HL-60/S4 treated with retinoic acid at 250 ng/mL for 4 days and 3 days (cell line): ENCODE results near the gene G0S2.

Experiments
- in situ Hi-C: fragments of 300-500 bp; cut with MboI; formaldehyde crosslinking; loops from 2 replicates; pipeline ENCODE4 v1.7.0; 2022; ENCODE audit warnings: low sequenced_read_pairs

G0S2 gene

DNA sequence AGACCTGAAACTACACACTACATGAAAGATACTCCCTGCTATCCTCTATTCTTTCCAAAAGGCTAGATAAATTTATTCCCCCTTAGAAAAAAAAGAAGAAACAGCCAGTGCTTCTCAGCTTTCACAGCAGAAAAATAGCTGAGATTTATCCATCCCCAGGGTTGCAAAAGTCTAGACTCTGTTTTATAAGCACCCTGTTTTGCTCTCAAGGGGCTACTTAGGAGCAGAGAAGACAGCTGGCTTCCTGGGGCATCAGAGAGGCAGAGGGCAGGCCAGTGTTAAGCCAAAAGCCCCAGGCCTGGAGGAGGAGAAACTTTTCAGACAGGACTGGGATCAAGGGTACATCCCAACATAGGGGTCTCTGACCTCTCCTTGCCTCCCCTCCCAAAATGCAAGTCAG, 26.9 kb upstream of the G0S2 start:
- in situ Hi-C loops: no loop called here

DNA sequence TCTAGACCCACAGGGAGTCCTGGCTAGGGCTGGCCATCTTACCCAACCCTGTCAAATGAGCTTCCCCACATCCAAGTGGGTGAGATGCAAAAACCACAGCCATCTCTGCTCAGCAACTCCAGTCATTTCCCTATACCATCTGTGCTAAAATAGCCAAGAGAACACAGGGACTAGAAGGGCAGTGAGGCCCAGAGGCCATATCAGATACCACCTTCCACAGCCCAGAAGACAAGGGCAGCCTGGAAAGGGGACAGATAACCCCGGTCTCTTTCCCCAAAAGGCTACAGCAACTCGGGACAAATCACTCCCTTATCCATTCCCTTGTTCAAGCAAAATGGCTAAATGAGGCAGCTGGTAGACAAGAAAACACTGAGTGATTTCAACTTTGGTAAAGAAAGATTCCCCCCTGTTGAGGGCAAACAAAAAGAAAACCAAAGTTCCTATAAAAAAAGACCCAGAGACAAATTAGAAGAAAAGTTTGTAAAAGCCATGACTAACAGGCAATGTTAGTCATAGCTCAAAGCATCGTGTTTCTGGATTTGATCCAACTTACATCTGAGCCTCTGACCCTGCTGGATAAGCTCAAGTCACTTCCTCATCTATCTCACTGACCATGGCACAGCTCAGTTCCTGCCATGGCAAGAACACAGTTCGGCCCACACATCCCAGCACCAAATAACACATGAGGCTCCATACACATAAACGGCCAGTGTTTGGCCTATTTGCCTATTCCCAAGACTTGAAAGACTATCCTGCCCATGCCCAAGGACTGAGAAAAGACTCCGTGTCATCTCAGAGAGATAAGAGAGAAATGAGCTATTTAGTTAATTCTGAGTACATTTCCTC, 26.1 kb upstream of the G0S2 start:
- in situ Hi-C loops: no loop called here

DNA sequence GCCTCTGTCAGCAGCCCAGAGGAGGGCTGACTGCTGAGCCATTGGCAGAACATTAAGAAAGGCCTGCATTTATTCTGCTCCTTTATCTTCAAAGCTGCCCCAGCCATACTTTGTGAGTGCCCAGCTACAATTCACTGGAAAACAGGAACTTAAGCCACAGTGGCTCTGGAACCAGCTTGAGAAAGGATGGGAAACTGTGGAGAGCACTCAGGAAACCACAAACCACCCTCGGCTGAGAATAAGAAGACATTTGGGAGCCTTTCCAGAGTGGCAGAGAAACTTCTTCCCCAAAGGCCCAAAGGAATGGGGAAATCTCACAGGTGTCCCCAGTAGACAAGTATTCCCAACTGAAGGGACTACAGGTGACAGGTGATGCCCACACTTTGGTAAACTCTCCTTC, 24.8 kb upstream of the G0S2 start:
- in situ Hi-C loops: no loop called here

DNA sequence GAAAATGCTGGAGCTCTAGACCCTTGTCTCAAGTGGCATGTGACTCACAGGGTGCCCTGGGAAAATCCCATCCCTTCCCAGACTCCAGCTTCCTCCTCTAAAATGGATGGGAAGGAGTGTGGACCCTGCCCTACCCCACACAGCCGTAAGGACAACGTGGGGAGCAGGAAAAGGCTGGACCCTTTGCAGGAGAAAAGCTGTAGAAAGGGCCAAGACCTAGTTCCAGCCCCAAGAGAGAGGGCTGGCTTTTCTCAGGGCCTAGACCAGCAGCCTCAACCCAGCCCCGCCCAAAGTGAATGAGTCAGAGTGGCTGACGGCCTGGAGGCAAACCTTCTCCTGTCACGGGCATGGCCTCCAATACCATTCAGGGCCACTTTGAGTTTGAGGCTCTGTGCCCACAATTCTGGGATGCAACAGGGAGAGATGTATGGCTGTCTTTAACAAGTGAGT, 24.0 kb upstream of the G0S2 start:
- in situ Hi-C loops: no loop called here

DNA sequence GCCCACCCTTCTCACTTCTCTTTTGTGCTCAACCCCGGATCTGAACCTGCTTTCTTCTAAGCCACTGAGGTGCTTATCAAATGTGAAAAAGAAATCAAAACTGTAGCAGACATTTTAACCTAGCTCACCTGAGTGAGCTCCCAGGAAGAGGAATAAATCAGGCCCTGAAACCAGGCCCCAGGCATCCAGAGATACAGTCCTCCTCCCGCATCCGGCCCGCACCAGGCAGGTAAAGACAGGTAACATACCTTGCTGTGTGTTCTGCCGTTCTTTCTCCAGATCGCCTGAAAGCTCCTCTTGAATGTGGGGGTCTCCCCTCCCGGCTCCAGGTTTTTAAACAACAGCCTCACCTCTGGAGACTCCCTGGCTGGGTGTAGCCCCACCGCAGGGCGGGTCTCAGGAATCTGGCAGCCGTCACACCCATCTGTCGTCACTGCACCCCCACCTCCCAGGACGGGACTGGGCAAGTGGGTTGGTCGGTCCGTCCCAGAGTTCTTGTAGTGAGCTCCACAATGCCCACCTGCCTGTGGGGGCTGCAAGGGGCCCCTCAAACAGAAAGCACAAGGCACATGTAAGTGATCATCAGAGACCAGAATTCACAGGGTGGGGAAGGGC, 23.0 kb upstream of the G0S2 start, which contains the start of gene LAMB3:
LAMB3 (minus strand) TSS at position 305 of the 615 bp plus-strand sequence. CDS start 1,481 bp downstream, outside the sequence.
- in situ Hi-C loops: no loop called here

DNA sequence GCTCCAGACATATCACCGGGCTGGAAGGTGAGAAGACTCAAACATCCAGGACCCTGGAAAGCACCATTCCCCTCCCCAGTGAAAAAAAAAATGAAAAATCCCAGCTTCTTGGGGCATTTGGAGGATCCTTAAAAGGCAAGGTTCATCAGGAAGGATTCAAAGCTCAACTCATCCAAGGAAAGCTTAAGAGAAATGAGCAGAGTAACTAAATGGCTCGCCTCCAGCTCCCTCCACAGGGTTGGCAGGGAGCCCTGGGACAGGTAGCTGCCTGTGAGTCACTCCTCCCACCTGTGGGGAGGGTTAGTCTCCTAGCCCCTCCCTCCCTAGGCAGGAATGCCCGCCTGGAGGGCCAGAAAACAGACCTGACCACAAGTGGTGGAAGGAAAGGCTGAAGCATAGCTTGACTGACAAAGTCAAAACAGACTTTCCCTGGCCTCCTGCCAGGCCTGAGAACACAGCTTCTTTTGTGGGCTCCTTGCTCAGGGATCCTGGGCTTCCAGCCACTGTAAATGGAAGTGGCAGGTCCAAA, 22.3 kb upstream of the G0S2 start:
- in situ Hi-C loops: no loop called here

DNA sequence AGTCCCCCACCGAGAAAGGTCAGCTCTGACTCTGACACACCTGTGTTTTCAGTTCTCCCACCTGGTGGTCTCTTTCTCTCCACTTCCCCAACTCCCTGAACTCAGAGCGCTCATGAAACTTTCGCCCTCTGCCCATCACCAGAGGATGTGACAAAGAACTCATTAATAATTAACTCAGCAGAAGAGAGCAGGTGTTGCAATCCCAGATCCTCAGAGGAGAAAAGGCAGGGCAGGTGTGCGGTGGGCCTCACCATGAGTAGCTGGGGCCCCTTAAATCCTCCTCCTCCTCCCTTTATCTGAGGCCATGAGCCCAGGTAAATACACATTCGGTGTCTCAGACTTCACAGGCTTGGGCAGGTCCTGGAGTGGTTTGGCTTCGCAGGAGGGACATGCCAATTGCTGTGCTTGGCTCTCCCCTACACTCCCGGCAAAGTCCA, 21.3 kb upstream of the G0S2 start:
- in situ Hi-C loops: no loop called here

DNA sequence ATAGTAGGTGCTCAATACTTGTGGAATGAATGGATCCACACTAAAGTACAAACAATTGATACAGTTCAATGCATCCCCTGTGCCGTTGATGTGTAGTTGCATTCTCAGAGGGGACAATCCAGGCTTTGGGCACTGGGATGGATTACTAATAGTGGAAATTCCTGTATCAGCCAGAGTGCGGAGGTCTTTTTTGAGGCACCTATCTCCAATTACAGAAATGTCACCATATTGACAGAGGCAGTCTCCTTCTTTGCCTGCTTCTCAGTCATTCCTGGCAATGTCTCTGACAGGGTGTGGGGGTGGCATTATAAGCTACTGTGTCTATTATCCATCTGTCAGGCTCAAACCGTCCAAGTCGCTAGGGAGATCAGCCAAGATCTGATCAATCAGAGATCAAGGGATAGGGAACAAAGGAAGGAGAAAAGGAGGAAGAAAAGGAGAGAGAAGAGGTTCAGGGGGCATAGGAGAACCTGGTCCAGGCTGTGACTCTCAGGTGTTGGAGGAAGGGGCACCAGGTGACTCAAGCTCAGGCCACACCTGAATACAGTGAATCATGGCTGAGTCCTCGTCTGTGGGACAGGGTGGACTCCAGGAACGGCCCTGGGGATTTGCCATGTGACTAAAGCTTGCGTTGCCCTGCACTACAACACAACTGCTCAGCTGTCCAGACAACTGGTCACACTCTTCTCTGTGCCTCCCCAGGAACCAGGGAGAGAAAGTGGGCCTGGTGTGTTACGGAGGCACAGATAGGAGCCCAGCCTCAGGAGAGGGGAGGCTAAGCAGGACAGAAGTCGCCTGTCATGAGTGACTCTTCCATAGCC, 19.6 kb upstream of the G0S2 start:
- in situ Hi-C loops: no loop called here

DNA sequence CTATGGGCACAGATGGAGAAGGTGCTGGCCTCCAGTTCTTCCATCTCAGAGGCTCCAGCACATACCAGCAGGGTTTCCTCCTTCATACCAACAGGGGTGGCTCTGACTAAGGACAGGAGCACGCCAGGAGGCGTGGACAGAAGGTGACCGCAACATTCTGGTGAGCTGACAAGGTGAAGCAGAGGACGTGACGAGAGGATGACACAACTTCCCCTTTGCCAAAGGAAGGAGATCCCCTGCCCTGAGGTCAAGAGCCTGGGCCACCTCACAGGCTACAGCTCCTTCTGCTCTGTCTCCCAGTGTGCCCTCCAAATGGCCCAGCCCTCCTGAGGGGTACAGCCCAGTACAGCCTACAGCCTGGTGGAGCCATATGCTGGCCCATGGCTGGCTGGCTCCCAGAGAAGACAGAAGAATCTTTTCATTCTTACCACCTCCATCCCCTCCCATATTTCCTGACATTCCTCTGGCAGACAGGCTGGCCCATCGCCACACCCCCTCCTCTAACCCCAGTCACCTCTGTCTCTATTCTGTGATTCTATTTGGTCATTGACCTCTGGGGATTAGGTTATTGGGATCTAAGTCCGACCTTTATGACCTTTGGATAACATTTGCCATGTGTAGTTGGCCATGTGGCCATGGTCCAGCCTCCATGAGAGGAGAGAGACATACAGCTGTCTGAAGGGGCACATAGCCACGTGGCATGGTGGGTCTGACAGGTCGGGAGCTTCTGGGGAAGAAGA, 17.9 kb upstream of the G0S2 start:
- in situ Hi-C loops: no loop called here

DNA sequence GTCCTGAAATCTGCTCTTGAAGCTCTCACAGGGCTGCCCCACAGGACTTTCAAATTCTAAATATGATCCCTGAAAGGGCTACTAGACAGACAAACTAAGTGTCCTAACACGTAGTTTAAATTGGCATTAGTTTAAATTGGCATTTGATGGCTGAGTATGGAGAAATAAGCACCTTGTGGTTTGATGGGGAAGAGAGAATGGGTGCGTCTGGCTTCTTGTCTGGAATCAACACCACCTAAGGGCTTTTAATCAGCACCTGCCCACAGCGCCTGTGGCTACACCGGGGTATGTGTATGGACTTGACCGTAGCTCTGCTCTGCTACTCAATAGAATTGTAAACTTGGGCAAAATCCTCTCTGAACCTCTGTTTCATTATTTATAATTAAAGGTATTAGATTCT, 17.3 kb upstream of the G0S2 start:
- in situ Hi-C loops: no loop called here

DNA sequence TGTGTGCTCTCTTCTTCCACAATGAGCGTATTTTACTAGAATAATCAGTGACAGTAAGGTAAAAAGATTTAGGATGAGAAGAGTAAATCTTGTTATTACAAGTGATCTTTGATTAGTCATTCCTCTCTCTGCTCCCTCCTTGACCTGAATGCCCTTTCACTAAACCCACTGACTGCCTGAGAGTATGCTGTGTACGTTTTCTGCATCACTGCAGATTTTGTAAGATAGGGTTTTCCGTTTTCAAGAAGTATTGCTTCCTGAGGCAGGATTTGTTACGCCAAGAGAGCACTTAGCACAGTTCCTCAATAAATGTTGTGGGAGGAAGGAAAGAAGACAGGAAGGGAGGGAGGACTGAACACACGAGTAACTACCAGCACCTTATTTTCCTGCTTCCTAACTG, 15.3 kb upstream of the G0S2 start:
- in situ Hi-C loops: no loop called here

DNA sequence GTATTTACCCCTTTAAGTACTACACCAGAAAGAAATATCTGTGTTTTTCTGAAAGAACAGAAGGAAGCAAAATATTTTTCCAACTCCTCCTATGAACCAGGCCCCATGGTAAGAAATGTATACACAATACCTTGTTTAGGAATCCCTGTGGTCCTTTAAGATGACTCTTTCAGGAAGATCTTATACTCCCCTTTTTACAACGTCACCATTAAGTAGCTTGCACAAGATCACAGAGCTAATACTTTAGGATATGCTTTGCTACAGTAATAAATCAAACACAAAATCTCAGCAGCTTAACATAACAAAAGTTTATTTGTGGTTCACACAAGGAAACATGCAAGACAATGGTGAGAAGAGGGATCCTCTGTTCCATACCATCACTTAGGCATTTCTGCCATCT, 14.1 kb upstream of the G0S2 start:
- in situ Hi-C loops: no loop called here

DNA sequence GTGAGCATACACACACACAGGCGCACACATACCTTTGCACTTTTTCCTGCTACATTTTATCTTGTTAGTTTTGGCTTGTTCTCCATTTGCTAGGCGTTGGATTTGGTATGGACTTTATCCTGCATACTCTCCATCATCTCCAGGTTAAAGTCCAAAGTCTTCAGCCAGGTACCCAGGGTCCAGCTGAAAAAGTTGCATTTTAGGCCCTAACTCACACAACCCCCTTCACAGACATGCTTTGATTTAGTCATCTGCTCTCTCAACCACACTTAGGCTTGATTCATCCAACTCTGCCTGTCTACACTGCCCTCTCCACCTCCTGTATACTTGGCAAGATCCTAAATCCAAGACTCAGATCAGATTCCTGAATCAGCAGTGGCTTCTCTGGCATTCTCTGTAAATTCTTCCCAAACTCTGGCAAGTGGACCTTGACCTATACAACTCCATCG, 12.3 kb upstream of the G0S2 start:
- in situ Hi-C loops: no loop called here

DNA sequence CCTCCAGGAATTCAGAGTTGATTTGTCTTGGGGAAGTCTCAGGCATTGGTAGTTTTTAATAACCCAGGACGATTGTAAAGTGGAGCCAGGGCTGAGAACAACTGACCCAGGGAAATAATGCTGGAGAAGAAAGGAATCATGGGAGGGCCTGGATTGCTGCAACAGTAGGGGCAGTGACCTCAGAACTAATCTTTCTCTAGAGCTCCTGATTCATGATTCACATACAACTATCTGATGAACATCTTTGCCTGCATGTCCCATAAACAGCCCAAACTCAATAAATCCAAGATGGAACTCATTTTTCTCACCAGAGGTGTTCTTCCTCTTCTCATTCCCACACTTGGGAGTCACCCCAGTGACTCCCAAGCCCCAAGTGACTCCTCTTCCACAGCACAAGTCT, 8.1 kb upstream of the G0S2 start:
- in situ Hi-C loops: no loop called here

DNA sequence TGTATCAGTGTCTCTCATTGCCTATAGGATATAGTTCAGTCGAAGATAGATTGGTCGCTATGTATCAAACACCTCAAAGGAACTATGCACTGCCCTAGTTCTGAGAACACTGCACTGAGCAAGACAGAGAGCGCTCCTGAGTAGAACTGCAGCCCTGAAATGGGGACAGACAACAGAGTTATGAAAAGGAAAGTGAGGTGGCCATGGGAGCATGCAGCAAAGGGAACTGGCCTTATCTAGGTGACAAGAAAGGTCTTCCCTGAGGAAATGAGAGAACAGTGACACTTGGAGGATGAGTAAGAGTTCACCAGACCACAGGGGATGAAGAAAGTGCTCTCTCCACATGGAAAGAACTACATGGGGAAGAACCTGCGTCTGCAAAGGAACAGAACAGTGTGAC, 7.5 kb upstream of the G0S2 start:
- in situ Hi-C loops: no loop called here

DNA sequence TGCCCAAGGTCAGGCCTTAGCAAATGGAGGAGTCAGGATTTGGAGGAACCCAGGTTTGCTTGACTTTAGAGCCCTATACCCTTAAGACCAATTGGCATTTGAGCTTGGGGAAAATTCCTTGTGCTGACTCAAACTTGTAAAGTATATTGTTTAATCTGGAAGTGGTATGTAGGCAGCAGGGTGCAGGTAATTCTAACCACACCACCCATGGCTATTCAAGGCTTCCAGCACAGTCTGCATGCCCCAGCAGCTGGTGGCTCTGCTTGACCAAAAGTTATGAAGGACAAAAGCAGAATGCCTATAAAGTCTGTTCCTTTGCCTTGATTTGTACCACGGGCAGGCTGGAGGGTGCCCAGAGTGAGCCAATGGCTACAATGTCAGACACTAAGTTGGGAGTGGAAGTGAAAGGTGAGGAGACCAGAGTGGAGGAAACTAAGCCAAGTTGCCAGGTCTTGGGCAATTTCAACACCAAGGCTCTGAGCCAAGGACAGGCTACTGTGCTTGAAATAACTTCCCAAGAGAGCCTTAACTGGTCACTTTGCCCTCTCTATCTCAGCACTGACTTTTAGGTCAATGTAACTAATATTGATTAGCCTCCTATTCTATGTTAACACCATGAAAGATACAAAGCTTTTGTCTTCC, 4.7 kb upstream of the G0S2 start:
- in situ Hi-C loops: no loop called here

DNA sequence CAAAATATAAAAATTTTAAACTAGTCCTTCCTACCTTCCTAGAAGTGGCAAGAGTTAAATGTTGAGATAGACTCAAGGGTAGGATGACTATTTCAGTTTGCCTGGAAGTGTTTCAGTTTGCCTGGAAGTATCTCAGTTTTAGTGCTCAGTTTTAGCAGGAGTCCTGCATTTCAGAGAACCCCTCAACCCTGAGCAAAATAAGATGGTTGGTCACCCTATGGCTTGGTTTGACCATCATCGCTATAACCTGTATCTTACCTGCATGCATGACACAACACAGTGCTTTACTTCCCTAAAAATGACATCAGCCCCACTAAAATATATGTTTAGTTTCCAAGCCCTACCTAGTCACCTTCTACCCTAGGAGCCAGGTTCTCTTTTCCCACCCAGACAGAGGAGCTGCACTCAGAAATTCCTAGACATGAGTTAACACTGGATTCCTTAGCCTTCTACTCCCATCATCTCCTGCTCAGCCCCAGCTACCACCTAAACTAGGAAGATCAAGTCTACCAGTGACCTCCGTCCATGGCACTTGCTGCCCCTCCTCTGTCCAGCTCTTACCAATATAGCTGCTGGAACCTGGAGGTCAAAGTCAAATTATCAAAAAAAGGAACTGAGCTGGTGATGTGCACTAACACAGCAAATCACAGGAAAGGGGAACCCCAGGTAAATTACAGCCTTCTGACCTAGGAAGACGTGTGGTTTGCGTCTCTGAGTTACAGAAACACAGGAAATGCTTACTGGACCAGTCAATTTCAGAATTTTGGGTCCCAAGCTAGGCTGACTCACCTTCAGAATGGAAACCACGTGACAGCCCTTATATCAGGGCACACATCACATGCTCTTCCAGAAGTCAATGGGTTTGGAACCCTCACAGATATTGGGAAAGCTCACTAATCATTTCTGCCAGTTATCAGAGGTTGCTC, 2.2 kb upstream of the G0S2 start:
- in situ Hi-C loops: no loop called here

DNA sequence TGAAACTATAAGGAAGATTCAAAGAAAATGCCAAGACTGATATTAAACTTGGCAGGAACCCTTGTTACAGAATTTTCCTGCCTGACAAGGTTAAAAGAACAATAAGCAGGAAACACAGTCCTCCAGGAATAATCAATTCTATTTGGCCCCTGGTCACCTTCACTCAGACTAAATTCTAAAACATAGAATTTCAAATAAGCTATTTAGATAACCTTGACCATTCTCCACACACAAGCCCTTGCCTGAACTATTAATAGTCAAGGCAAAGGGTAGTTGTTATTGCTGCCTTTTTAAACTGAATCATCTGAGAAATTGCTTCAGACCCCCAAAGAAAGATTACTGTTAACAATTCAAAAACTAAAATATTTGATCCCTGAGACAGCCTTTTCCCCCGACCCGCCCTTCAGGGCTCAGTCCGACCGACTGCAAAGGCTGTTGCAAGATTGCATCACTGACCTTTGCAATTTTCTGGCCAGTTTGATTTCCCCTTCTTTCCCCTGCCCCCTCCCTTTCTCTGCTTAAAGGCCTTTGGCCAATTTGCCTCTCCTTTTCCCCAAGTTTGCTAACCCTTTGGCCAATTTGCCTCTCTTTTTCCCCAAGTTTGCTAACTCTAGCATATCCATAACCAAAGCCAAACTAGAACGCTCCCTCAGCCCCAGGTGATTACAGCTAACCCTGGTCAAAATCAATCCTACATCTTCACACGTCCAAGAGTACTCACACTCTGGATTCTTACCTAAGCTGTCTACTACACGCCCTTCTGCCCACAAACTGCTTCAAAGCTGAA, 1.4 kb upstream of the G0S2 start:
- in situ Hi-C loops: no loop called here
